SH-SY5Y (cell line): ENCODE data around the gene SEC23B.

ENCODE experiments used
- GATA2 ChIP-seq: IDR thresholded peaks from 2 replicates; pipeline ENCODE4 v1.6.1; 2011; ENCODE audit warnings: mild to moderate bottlenecking, low read depth, low read length
- GATA3 ChIP-seq: IDR thresholded peaks from 2 replicates; pipeline ENCODE4 v1.6.1; 2011; ENCODE audit warnings: low read depth, mild to moderate bottlenecking, low read length, moderate library complexity

DNA sequence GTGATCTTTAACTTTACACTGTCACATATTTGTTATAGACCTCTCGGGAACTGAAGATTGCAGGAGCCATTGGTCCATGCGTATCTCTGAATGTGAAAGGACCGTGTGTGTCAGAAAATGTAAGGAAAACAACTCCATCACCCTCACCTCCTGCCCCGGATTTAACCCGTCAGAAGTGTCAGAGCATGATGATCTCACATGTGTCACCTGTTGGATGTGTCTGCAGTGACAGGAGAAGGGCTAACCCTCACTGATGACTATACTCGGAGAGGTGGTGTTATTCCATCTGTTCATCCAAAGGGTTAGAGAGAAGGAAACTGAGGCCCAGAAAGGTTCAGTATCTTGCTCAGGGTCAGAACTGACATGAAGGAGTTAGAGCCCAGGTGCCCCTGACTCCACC is 24.9 kb downstream of the SEC23B start:
- TF ChIP-seq GATA2 = no peak
- TF ChIP-seq GATA3 = no peak
